HG02884 (cell line): ENCODE results near the gene MYD88.
"Not testable (repeated sequence)": the region's sequence is repeated elsewhere in the genome, so short reads cannot be mapped to it uniquely, and the experiment has no call there.

Source experiments
- ATAC-seq: cut with Tn5 transposase; IDR thresholded peaks from one replicate; pipeline ENCODE4 v1.9.1; 2021; ENCODE audit warnings: mild to moderate bottlenecking, moderate library complexity; ENCODE audit not compliant: unreplicated experiment

The MYD88 gene

DNA sequence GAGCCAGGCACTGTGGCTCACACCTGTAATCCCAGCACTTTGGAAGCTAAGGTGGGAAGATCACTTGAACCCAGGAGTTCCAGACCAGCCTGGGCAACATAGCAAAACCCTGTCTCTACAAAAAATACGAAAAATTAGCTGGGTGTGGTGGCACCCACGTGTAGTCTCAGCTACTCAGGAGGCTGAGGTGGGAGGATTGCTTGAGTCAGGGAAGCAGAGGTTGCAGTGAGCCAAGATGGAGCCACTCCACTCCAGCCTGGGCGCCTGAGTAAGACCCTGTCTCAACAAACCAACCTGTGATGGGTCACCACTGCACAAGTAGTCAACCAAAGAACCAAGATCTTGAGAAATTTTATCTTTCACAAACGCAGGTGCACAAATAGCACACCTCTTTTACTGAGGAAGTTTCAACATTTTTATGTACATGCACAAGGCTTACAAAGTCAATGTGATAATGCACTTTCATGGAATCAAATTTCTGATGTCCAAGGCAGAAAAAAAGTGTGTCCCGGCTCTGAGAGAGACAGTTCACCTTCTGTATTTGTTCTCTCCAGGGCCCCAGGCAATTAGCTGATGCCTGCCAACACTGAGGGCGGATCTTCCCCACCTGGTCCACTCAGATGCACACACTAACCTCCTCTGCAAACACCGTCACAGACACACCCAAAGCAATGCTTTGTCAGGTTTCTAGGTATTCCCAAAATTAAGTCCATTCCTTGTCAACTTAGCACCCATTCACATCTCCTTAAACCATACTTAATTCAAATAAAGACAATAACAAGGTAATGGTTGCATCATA, 13.9 kb upstream of the MYD88 start:
- ATAC-seq: no peak

DNA sequence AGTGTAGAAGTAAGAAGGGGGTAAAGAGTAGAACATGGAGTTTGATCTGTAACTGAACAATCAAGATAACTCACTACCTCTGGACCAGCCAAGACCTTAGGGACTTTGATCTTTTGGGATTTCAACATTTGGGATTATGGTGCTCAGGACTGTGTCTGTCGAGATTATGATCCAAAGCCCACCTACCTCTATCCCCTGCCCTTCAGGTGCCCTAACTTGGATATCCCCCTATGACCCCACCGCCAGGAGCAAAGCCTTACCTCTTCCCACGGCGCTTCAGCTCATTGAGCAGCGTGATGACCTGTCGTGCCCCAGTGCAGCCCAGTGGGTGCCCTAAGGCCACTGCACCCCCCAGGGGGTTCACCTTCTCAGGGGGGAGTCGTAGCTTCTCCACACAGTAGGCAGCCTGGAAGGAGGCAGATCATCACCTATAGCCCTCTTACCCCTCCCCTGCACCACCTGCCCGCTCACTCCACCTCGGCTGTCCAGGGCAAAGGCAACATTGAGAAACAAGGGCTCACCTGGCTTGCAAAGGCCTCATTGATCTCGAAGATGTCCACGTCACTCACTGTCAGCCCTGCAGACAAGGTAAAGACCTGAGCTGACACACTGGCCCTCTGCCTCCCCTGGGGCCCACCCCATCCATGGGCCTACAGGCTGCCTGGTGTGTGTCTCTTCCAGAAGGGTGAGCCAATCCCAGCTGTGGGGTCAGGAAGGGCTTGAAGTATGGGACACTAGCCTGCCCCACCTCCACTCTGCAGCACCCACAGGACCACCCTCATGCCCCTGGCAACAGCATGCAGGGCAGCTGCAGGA, 12.9 kb upstream of the MYD88 start:
- no peak for ATAC-seq

DNA sequence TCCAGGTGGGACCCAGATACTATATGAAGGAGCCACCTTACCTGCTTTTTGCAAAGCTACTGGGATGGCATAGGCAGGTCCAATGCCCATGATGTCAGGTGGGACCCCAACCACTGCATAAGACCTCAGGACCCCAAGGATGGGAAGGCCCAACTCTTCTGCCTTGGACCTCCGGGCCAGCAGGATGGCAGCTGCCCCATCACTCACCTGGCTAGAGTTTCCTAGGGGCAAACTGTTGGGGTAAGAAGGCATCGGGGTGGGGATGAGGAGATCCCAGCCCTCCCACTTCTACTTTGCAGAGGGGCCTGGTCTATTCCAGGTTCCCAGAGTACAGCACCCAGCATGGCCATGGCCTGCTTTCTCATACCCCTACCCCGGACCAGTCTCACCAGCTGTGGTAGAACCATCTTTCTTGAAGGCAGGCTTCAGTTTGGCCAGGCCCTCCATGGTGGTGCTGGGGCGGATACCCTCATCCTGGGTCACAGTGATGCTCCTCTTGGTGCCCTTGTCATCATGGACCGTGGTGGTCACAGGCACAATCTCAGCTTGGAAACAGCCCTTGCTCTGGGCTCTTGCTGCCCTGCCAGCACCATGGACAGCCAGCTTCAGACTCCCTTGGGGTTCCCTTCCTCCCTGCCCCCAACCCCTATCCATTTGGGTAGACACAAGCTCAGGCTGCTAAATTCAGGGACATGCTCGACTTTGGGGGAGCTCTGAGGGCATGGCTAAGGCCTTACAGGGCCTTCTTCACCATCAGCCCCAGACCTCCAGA, 12.2 kb upstream of the MYD88 start:
- ATAC-seq: no peak

DNA sequence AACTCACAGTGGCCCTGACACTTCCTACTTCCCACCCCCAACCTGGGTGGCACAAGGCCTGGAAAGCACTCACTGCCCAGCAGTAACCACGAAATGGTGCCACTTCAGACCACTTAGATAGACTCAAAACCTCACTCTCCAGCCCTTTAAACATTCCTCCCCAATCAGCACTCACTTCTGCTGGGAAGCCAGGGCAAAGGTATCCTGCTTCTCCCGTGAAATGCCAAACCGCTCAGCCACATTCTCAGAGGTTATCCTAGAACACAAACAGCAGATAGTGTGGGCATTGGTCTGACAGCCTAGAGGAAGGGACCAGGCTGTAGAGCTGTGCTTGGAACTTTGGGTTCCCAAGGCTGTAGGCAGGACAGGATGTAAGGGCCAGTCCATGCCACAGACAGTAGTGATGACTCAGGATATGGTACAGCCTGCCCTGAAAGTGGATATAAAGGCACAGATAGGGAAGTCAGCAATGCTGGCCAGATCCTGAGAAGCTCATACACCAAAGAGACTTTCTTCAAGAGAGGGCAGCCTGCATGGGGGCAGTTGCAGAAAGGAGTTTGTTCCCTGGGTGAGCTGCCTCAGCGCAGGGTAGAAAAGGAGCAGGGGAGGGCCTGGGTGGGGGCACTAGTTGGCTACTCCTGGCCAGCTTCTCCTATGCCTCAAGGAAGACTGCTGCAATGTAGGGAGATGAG, 10.7 kb upstream of the MYD88 start:
- no peak for ATAC-seq

DNA sequence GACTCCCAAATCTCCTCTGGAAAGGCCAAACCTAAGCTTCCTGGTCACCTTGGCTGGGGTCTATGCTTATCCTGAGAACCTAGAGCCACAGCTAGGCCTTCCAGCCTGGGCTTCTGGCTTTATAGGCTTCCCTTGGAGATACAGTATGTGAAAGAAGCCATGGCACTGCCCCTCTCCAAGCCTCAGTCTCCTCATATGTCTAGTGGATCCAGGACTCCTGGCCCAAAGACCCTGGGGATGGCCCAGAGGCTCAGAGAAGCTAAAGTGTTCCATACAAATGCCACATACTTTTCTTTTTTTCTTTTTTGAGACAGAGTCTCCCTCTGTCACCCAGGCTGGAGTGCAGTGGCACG, 10.2 kb upstream of the MYD88 start:
- ATAC-seq: no peak

DNA sequence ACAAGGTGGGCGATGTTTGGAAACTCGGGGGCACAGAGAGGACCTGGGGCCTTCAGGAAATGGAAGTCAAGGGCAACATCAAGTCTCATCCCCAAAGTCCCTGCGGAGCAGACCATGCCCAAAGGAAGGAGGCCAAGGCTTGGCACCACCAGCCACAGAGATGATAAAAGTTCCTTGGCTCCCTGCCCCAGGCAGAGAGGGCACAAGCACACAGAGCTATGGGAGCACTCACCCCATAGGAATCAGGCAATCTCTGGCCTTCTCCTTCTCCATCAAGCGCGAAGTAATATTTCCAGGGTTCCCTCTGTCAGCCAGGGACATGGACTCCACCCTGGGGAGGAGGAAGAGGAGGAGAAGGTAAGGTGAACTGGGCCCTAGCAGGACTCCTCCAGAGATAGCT, 9.4 kb upstream of the MYD88 start:
- ATAC-seq: no peak

DNA sequence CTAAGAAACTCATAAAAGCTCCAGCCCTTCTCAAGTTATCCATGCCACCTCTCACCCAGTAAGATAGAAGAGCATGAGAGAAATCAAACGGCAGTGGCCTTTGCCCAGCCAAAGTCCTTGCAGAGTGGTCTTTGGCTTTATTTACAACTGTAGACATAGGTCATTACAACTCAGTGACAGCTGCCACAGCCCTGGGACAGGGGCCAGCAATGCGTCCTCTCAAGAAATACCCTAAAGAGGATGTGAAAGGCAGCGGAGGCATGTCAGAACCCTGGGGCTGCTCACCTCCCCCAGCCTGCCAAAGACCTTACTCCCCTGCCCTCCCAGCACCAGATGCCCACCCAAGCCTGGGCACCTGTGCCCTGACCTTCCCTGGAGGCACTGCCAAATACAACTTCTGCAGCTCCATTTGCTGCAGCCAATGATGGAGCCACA, 7.8 kb upstream of the MYD88 start:
- ATAC-seq: no peak

DNA sequence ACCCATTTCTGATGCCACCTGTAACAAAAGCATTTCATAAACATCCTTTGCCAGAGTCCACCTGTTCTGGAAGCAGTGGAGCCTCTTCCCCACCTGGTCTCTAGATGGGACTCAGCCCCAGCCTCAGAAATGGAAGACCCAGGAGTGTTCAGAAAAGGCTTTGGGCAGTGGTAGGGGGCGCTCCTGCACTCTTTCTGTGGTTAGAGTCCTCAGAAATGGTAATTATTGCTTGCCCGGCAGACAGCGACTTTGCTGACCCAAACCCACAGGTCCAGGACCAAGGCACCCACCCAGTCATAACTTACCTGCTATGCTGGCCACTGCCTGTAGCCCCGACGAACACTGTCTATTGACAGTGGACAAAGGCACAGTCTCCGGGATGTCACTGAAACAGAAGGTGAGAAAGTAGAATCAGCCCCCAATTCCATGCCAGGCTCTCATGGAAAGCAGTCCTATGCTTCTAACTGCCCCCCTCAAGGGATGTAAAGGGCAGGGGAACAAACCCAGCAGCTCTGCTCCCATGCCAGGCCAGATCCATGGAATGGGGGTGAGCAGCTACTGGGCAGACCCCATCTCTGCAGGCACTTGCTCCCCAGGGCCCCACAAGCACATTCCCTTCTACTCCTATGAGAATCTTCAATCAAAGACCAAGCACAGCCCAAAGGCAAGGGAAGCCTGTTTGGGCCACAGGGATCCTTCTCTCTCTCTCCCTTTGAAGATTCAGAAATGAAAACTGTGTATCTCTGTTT, 6.7 kb upstream of the MYD88 start:
- no peak for ATAC-seq

DNA sequence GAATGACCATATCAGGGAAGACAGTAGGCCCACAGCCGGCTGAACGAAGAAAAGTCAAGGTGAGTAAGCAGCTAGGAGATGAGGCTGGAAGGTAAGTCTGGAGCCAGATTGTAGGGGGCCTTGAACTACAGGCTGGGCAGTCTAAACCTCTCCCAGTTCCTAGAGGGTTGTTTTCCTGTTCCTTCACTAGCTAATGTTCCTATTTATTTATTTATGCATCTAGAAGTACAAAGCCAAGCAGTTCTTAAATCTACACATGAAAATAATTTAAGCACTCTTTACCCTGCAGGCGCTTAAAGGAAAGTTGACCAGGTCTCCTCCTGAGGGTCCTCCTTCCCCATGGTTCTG, 5.3 kb upstream of the MYD88 start:
- ATAC-seq: no peak

DNA sequence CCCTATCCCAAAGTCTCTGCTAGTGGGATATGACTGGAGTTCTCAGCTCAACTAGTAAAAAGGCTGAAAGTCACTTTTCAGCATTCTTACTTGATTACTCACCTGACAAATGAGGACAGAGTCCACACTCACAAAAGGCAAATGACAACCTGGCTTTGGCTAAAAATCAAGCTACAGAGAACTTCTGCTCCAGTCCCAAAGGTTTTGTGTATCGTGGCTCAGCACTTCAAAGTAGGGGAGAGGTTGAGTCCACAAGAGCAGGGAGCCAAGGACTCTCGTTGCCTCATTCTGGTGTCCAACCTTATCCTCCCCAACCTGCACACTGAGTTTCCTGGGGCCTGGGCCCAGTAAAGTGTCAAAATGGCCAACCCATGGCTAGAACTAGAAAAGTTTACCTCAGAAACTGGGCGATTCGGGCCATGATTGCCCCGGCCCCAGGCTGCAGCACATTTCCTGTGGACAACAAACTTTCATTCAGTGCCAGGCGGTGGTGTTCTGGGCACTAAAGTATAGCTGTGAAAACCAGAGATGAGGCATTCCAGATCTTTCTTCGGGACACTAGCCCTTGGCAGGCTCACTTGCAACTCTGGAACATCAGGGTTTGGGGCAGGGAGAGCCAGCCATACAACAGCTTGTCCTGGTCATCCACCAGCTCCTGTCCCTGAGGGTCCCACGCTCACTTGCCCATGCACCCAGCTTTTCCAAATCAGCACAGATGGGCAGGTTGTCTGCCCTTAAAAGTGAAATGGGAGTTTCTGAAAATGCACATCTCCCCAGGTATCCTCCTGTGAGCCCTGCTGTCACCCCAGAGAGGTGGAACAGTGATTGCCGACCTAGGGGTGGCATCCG, 4.7 kb upstream of the MYD88 start:
- ATAC-seq: no peak

DNA sequence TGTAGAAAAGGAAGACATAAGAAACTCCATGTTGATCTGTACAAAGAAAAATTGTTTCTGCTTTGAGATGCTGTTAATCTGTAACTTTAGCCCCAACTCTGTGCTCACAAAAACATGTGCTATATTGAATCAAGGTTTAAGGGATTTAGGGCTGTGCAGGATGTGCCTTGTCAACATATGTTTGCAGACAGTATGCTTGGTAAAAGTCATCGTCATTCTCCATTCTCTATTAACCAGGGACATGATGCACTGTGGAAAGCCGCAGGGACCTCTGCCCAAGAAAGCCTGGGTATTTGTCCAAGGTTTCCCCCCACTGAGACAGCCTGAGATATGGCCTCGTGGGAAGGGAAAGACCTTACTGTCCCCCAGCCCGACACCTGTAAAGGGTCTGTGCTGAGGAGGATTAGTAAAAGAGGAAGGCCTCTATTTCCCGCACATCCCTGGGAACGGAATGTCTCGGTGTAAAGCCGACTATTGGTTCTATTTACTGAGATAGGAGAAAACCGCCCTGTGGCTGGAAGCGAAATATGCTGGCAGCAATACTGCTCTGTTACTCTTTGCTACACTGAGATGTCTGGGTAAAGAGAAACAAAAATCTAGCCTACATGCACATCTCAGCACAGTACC, 3.8 kb upstream of the MYD88 start:
- not testable (repeated sequence) for ATAC-seq

DNA sequence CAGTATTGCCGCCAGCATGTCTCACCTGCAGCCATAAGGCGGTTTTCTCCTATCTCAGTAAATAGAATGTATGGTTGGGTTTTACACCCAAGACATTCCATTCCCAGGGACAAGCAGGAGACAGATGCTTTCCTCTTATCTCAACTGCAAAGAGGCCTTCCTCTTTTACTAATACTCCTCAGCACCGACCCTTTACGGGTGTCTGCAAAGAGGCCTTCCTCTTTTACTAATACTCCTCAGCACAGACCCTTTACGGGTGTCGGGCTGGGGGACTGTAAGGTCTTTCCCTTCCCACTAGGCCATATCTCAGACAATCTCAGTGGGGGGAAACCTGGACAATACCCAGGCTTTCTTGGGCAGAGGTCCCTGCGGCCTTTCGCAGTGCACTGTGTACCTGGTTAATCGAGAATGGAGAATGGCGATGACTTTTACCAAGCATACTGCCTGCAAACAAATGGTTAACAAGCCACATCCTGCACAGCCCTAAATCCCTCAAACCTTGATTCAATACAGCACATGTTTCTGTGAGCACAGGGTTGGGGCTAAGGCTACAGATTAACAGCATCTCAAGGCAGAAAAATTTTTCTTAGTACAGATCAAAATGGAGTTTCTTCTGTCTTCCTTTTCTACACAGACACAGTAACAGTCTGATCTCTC, 2.7 kb upstream of the MYD88 start:
- ATAC-seq: not testable (repeated sequence)

DNA sequence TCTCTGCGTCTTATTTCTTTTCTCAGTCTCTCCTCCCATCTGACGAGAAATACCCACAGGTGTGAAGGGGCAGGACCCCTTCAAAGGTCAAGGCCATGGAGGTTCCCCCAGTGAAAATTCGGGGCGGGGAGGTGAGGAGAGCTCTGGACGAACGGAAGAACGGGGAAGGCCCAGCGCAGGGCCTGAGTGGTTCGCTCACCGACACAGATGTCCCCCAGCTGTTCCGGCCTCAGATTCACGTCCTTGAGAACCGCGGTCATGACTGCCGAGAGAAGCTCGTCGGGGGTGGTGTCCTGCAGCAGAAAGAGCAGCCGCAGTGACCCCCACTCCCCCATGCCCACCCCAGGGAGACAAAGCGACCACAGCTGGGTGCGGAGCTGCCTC, 2.1 kb upstream of the MYD88 start:
- ATAC-seq: no peak

DNA sequence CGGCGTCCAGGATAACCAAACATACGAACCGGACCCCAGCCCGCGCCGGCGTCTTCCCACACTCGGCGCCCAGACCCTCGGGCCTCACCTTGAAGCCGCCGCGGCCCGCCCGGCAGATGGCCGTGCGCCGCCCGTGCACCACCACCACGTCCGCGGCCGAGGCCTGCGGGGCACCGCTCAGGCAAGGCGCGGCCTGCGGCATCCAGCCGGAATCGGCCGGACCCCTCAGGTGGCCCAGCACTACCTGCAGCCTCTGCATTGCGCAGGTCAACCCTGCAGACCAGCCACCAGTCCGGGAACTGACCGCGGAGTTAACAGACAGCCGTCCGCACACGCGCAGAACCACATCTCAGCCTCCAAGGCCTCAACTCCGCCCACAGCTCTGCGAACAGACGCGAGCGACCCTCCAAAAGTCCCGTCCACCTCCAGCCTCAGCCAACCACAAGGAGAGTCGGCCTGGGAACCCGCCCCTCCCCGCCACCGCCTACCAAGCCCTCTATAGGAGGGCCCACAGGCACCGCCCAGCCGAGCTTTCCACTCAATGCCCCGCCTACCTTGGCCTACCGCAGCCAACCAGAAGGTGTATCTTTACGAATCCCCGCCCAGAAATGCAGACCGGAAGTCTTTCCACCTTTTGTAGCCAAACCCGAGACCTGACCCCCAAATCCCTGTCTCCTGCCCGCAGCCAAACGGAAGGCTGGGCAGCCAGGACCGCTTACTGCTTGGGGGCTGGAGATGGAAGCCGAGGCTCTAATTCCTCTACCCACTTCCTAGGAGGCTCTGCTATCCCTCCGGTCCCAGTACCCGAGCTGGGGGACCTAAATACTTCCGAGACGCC, 1.5 kb upstream of the MYD88 start, which contains the start of gene ACAA1:
TSS of gene ACAA1 (minus strand) at position 351 of the 838 bp plus-strand sequence. CDS start at position 259, 92 bp downstream.
- ATAC-seq: peak; percentile 92

DNA sequence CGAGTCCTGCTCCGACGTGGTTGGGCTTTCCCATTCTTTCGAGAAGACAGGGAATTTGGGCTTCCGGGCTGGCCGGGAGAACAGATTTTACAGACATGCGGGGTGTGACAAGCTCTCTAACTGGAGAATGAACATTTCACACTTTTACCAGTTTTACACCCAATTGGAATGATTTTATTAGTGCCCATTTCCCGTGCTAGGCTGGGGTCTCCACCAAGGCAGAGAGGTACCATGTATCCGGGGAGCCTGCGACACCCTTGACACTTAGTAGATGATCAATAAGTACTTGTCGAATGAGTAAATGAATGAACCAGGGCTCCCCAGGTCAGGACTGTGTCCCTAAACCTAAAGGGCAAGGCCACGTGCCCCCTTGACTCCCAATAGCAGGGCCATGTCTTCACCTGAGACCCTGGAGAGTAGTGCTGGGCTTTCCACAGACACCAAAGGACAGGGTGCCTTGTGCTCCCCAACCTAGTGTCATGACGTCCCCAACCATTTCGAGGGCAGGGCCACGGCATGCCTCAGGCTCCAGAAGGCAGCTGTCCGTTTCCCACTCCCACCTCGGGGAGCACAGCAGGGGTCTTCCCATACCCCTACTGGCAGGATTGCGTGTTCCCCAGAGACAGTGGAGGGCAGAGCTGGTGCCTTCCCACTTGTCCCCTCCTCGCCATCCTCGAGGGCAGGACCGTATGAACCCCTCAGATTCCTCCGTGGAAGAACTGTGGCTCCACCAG, 679 bp upstream of the MYD88 start:
- ATAC-seq: no peak

DNA sequence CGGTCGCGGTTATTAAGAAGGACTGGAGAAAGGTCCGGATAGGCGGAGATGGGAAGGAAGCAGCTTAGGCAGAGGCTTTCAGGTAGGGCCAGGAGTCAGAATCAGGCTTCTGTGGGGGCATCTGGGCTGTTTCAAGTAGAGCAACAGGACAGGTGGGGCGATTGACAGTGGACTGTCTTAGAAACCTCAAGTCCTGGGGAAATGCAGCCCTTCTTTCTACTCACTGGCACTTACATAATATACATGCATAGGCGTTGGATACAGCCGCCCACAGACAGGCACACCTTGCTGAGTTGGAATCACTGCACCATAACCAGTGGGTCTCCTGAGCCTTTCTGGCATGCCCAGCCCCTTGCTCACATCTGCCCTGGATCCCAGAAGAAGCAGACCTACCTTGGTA, 730 bp downstream of the MYD88 start:
- no peak for ATAC-seq

DNA sequence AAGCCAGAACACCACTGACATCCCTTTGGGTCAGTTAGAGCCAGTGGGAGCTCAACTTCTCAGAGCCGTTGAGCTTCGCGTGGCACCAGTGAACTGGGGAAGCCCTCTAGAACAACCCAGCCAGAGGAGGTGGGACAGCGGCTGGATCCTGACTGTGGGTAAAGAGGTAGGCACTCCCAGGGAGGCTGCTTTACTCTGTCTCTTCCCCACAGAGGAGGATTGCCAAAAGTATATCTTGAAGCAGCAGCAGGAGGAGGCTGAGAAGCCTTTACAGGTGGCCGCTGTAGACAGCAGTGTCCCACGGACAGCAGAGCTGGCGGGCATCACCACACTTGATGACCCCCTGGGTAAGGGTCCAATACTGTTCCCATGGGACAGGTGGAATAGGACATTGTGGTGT, 1.2 kb downstream of the MYD88 start:
- ATAC-seq: no peak
